GM23248 (cell line): ENCODE results near the gene MAML2.

Source experiments
- EZH2 ChIP-seq: fragments of 200-600 bp; sonication (generic); IDR thresholded peaks from 2 replicates; pipeline ENCODE4 v1.6.1; 2018; ENCODE audit warnings: antibody characterized with exemption, mild to moderate bottlenecking; ENCODE audit not compliant: insufficient read depth, poor library complexity, severe bottlenecking
- EZH2phosphoT487 ChIP-seq: fragments of 200-600 bp; sonication (generic); IDR thresholded peaks from 2 replicates; pipeline ENCODE4 v1.6.1; 2018; ENCODE audit warnings: antibody characterized with exemption, moderate library complexity, mild to moderate bottlenecking, low read depth; ENCODE audit not compliant: insufficient read depth

DNA sequence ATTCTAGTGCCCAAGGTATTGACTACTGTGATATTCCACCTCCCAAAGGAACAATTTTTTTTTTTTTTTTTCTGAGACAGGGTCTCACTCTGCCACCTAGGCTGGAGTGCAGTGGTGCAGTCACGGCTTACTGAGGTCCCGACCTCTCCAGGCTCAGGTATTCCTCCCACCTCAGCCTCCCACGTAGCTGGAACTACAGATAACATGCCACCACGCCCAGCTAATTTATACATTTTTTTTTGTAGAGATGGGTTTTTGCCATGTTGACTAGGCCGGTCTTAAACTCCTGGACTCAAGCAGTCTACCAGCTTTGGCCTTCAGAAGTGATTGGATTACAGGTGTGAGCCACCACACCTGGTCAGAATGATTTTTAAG, 33.4 kb downstream of the MAML2 start:
- TF ChIP-seq EZH2 = no peak
- no peak for TF ChIP-seq EZH2phosphoT487
